HG02759 (cell line): Measurements from ENCODE around the gene CLDN34.

Experiments used
- ATAC-seq: cut with Tn5 transposase; IDR thresholded peaks from one replicate; pipeline ENCODE4 v1.9.1; 2021; ENCODE audit warnings: mild to moderate bottlenecking, moderate library complexity; ENCODE audit not compliant: unreplicated experiment

The CLDN34 gene

GRCh38 chrX:9980401-9980800 is 13.2 kb downstream of the CLDN34 start:
- no peak for ATAC-seq

GRCh38 chrX:9980927-9981326 is 13.8 kb downstream of the CLDN34 start:
- no peak for ATAC-seq

DNA sequence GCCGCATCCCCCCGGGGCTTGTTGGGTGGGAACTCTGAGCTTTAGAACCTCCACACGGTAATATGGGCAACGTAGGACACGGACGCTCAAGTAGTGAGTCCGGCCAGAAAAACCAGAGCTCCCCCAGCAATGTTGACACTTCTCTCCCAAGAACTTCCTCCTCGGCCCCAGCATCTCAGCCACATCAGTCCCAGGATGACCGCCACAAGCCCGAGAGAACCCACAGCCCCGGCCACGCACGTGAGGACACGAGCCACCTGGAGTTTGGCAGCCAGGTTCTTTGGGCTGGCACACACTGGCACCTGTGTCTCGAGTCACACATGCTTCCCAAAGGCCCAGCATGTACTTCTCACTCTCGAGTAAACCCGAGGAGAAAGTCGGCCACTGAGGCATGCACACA is 16.3 kb downstream of the CLDN34 start:
- ATAC-seq: no peak

- no peak for ATAC-seq
Measured at GRCh38 chrX:9983846-9984245, 16.7 kb downstream of the CLDN34 start.

- ATAC-seq: no peak
Measured at GRCh38 chrX:9988762-9989161, 21.6 kb downstream of the CLDN34 start.

GRCh38 chrX:9992061-9992460 is 24.9 kb downstream of the CLDN34 start:
- no peak for ATAC-seq

DNA sequence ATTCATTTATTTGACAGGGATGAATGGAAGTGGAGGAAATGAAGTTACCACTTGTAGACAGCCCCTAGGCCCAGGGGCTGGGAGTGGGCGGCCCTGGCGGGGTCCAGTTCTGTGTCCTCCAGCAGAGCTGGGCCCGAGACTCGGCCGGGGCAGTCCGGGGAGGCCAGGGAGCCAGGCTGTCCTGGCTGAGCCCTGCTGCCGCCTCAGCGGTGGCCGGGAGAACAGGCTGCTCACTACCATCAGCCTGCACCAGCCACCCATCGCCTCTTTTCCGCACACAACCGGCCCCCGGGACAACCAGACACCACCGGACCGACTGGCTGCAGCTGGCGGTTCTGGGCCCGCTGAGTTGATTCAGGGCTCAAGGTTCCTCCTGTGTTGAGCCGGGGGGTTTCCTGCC is 25.6 kb downstream of the CLDN34 start:
- ATAC-seq: no peak

DNA sequence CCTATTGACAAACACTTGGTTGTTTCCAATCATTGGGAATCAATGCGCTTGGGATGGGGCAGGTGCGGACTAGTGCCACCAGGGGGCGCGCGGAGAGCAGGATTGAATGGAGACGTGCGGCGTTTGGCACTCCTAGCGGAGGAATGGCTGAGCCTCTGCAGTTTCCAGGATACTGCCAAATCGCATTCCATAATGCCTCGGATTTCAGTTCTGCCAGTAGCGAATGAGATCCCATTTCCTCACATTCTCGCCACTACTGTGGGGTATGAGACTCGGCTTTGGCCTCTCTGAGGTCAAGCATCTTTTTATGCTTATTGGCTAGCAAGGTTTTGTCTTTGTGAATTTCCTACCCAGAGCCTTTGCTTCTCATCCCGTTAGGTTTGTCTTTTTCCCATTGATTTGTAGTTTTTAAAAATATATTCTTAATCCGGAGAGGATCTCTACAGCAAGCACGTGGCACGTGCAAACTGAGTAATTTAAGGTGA is 28.7 kb downstream of the CLDN34 start:
- peak; percentile 56 for ATAC-seq

DNA sequence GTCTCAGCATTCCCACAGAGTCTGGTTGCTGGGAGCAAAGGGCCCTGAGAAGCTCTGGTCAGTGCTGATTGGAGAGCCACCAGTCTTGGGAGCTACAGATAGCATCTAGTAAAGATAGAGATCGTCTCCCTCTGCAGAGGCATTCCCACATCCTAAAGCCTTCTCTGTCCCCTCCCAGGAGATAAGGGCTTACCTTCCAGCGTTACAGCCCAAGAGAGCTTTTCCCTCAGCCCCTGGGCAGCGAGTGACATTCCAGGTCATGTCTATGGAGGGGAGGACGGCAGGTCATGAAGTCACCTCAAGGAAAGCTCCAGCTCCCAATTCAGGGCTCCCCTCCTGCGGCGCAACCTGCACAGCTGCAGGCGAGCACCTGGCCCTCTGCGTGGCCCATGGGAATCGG is 29.9 kb downstream of the CLDN34 start:
- ATAC-seq: no peak

GRCh38 chrX:9997524-9997923 is 30.4 kb downstream of the CLDN34 start:
- ATAC-seq: no peak

- ATAC-seq: no peak
Measured at GRCh38 chrX:10001496-10001895, 34.3 kb downstream of the CLDN34 start.

DNA sequence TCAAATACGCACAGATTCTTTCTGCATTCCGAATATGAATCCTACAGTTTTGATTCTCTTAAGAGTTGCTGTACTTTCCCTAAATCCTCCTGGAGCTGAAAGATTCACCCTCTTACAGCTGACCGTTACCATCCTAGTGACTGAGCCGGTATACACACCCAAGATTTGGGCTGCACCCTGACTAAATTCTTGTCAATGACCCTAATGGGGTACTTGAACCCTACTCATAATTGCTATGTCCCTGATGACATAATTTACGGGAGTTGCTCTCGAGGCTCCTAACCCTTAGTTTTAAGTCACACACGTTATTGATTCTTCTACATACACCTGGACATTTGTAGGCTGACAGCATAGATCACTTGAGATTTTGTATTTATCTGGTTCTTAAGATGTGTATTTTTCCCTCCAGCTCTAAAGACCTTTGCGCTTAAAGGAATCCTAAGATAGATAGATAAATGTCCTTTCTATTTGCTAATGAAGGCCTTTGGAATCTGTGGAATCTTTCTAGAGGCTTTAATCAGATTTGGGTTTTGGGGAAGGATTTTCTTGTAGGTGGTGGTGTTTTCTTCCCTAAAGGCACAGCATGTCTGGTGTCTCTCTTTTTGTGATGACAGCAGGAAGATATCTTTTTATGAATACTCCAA is 37.8 kb downstream of the CLDN34 start:
- no peak for ATAC-seq

GRCh38 chrX:10006086-10006485 is 38.9 kb downstream of the CLDN34 start:
- no peak for ATAC-seq

DNA sequence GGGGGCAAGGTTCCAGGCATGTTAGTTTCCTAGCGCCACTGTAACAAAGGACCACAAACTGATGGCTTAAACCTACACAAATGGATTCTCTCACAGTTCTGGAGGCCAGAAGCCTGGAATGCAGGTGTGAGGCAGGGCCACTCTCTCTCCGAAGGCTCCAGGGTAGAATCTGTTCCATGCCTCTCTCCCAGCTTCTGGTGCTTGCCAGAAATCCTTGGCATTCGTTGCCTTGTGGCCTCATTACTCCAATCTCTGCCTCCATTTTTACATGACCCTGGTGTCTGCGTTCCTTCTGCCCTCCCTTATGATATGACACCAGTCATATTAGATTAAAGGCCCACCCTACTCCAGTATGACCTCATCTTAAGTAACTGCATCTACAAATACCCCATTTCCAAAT is 39.6 kb downstream of the CLDN34 start:
- no peak for ATAC-seq

DNA sequence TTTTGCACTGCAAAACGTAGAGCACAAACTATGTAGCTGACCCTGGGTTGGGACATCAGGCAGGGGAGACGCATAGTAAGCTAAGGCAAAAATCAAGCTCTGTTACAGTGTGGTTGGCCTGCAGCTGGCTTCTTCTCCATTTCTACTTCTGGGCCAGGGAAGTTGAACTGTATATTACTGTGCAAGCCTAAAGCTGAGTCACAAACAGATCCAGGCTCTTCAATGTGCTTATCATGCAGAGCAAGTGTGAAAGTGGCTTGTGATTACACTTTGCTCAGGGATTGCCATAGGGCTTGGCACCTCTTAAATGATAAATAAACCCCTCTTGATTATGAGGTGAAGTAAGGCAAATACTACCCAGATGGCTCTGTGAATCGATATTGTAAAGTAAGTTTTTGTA is 40.5 kb downstream of the CLDN34 start:
- no peak for ATAC-seq

DNA sequence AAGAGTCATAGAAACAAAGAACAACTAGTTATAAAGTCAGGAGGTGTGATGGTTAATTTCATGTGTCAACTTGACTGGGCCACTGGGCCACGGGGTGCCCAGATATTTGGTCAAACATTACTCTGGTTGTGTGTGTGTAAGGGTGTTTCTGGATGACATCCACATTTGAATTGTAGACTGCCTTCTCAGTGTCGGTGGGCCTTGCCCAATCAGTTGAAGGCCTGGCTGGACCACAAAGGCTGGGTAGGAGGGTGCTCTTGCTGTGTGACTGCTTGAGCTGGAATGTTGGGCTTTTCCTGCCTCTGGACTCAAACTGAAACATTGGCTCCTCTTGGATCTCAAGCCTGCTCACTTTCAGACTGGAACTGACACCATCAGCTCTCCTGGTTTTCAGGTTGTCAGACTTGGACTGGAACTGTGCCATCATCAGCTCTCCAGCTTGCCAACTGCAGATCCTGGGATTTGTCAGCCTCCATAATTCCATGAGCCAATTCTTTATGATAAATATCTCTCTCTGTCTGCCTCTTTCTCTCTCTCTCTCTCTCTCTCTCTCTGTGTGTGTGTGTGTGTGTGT is 41.4 kb downstream of the CLDN34 start:
- ATAC-seq: no peak

DNA sequence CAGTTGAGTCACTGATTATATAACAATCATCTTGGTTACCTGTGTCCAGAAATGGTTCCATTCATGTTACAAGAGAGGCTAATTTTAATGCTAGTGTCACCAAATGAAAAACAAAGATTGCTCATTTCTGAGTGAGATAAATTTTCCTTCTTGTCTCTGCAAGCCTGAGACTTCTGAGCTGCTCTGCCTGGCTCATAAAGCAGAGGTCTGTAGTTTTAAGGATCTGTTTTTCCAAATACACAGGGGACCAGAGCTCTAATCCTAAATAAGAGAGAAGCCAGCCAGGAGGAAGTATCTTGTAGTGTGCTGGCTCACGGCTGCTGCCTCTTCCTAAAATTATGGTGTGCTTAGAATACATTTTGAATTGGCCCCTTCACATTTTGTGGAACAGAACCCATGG is 42.6 kb downstream of the CLDN34 start:
- ATAC-seq: no peak

- no peak for ATAC-seq
Measured at GRCh38 chrX:10010686-10011085, 43.5 kb downstream of the CLDN34 start.

DNA sequence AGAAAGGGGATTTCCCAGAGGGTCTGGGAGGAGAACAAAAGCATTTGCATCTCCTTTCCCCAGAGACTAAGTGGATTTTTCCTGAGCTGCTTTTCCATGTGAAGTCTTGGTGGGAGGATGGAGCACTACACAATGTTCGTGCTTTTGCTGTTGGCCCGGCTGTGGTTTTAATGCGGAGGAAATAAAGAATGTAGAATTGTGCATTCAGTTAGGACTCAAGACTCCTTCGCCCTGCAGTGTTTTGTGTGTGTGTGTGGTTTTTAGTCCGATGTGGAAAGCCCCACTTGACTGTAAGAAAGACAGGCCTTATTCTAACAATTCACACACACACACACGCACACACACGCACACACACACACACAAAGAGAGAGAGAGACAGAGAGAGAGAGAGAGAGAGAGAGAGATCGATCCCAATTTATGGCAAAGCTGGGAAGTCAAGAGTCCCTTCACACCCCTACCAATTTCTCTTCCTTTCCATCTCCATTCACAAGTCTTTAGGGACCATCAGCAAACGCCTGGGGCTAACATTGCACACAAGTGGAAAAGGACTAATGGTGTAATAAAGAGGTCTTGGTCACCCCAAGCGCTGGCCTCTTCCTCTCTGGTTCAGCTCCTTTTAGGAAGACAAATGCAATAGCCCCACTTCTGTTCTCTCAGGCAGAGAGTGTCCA is 44.2 kb downstream of the CLDN34 start:
- no peak for ATAC-seq

DNA sequence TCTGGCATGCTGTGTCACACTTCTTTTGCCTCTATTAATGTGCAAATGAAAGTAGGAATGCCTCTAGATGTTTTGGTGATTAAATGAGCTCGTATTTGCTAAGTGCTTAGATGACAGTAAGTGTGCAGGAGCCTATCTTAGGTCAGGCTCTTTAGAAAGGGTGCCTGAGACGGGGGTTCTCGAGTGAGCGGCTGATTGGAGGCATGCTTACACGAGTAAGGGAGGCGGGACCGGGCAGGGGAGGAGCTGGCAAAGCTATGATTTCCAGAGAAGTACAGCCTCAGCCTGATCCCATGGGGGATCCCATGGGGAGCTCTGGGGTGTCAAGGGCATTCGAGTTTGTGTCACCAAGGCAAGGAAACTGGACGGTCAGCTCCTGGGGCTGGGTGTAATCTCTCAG is 44.8 kb downstream of the CLDN34 start:
- ATAC-seq: no peak

DNA sequence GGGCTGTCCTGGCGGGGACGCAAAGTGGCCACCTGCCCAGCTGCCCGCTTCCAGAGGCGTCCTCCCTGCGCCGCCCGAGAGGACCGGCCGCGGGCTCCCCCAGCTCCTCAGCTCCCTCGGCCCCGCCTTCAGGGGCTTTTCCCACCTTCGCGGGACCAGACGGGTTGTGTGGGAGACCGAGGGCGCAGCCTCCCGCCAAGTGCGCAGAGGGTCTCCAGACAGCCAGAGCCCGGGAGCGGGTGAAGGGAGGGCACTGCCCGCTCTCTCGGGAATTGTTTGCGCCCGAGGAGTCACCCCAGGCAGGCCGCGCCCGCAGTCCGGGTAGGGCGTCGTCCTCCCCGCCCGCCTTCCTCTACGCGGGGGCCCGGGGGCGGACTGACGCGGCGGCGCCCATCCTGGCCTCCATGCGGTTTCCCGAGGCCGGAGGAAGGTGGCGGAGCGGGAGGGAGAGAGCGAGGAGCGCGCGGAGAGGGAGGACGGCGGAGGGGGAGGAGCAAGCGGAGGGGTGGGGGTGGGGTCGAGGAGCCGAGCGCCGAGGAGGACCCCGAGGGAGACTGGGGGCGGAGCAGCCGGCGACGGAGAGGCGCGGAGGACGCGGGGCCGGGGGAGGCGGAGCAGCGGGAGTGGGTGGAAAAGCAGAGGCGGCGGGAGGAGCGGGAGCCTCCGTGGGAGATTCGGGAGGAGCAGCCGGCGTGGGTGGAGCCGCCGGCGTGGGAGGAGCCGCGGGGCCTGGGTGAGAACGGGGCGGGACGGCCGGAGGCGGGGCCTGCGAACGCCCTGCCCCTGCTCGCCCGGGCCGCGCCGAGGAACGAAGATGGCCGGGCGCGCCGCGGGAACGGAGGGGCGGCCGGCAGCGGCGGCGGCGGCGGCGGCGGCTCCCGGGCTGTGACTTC is 47.5 kb downstream of the CLDN34 start:
- peak; percentile 91 for ATAC-seq
